ENCODE results near the gene ARL2BP. TPM values are rescaled to one million over a fixed set of nuclear protein-coding genes. Genes with fewer than 3 reads are reported as not detected.

The ARL2BP gene
- total and polyA plus RNA-seq, 2 of the 13 experiments (the other 11 are each of a cell fraction or from before 2014, with no cell fraction given) = 64.3 to 67.6 TPM

- TF ChIP-seq ZNF704 (CRISPR knock-in tag; IDR thresholded peaks at IDR 0.05; ENCODE audit: borderline replicate concordance) (no peak), POLR2AphosphoS5 (IDR thresholded peaks at IDR 0.05; ENCODE audit: low read depth, low read length) (peak; percentile 39; the same call in 1 of the 2 replicates), ZNF766 (CRISPR knock-in tag; IDR thresholded peaks at IDR 0.05; ENCODE audit: borderline replicate concordance) (no peak), GZF1 (CRISPR knock-in tag; IDR thresholded peaks at IDR 0.05) (0 out of 2 replicates have a peak, but pooled peaks have one; percentile 25), ZFP62 (CRISPR knock-in tag; IDR thresholded peaks at IDR 0.05) (no peak), ZNF740 (CRISPR knock-in tag; IDR thresholded peaks at IDR 0.05) (0 out of 2 replicates have a peak, but pooled peaks have one; percentile 56), HNRNPK (IDR thresholded peaks at IDR 0.05; ENCODE audit: low read depth, low read length, poor library complexity, severe bottlenecking) (no peak), NFRKB (IDR thresholded peaks at IDR 0.05) (no peak), KLF16 (CRISPR knock-in tag; IDR thresholded peaks at IDR 0.05) (no peak), SALL2 (CRISPR knock-in tag; IDR thresholded peaks at IDR 0.05) (no peak), YEATS2 (CRISPR knock-in tag; IDR thresholded peaks at IDR 0.05; ENCODE audit: borderline replicate concordance) (no peak), ZBED4 (CRISPR knock-in tag; IDR thresholded peaks at IDR 0.05; ENCODE audit: borderline replicate concordance) (no peak), PHF8 (CRISPR knock-in tag; IDR thresholded peaks at IDR 0.05) (no peak), ZNF468 (CRISPR knock-in tag; IDR thresholded peaks at IDR 0.05) (no peak), SSRP1 (CRISPR knock-in tag; IDR thresholded peaks at IDR 0.05) (0 out of 2 replicates have a peak, but pooled peaks have one; percentile 20), SOX5 (CRISPR knock-in tag; IDR thresholded peaks at IDR 0.05; ENCODE audit: borderline replicate concordance) (no peak), ZNF24 (IDR thresholded peaks at IDR 0.05) (no peak), ZEB1 (IDR thresholded peaks at IDR 0.05; ENCODE audit: insufficient replicate concordance, low read depth) (no peak), NFE2L1 (CRISPR knock-in tag; IDR thresholded peaks at IDR 0.05; ENCODE audit: borderline replicate concordance) (no peak), GATAD2A (CRISPR knock-in tag; IDR thresholded peaks at IDR 0.05) (0 out of 2 replicates have a peak, but pooled peaks have one; percentile 44), PHF5A (CRISPR knock-in tag; IDR thresholded peaks at IDR 0.05; ENCODE audit: low read depth, unreplicated experiment) (no peak), ISL2 (CRISPR knock-in tag; IDR thresholded peaks at IDR 0.05) (no peak), ATF1 (CRISPR knock-in tag; IDR thresholded peaks at IDR 0.05) (0 out of 2 replicates have a peak, but pooled peaks have one; percentile 33), ZNF337 (CRISPR knock-in tag; IDR thresholded peaks at IDR 0.05; ENCODE audit: borderline replicate concordance, low read depth) (no peak), HNRNPL (IDR thresholded peaks at IDR 0.05; ENCODE audit: low read depth, low read length) (0 out of 2 replicates have a peak, but pooled peaks have one; percentile 52)
Measured at GRCh38 chr16:57268804-57269800, 24.0 kb downstream of the ARL2BP start (continued).
